RWPE1 (cell line): ENCODE data around the gene AUH.

ENCODE experiments used
- CTCF ChIA-PET: fragments of 350-600 bp; sonication (Branson Sonifier 250); formaldehyde crosslinking; extraction: SDS; loops from one replicate; lab custom pipeline; 2021; lab: Yijun Ruan, JAX
- POLR2A ChIA-PET: fragments of 400-600 bp; formaldehyde crosslinking; extraction: SDS; loops from one replicate; lab custom pipeline; 2020; ENCODE audit warnings: antibody characterized with exemption; ENCODE audit not compliant: low non-redundant PET; lab: Yijun Ruan, JAX
- DNase-seq: peaks from one replicate; pipeline ENCODE4 v3.0.0; 2012; ENCODE audit warnings: low spot score
- H3K27ac ChIP-seq: fragments of 450-650 bp; 2 replicates; pipeline ENCODE4 v1.5.1; 2017
- TF ChIP-seq, protein P1 (sequence below): fragments of 450-650 bp; conservative IDR thresholded peaks from 2 replicates; pipeline ENCODE4 v1.5.1; 2017; ENCODE audit warnings: low read depth, mild to moderate bottlenecking

Gene AUH

DNA sequence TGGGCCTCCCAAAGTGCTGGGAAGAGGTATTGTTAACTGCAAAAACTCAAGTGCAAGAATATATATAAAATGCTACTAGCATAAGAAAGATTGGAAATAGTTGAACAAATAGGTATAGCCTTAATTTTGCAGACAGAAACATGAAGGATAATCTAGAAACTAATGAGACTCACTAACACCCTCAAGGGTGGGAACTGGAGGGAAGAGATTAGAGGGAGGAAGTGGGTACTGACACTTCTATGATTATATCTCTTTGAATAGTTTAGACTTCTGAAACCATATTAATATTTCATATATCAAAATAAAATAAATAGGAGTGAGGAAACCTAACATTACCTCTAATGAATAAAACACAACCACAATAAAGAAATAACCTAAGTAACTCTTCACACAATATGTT, 23.0 kb downstream of the AUH start:
- CTCF ChIA-PET: no interaction called here

DNA sequence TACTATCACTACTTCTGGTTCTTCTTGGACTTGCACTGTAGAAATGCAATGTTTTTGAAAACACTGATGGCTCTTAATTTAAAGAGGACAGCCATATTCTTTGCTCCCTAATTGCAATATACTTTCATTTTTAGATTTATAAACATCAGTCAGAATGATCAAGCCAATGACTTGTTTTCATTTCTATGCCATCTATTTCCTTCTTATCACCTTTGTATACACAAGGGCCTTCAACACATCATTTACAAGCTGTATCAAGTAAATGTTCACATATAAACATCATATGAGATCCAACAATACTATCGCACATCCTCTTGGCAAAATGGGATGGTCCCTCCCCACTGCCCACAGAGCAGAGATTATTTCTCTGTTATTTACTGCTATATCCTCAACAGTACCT, 24.9 kb downstream of the AUH start:
- no peak for DNase-seq
- TF ChIP-seq, protein P1, sequence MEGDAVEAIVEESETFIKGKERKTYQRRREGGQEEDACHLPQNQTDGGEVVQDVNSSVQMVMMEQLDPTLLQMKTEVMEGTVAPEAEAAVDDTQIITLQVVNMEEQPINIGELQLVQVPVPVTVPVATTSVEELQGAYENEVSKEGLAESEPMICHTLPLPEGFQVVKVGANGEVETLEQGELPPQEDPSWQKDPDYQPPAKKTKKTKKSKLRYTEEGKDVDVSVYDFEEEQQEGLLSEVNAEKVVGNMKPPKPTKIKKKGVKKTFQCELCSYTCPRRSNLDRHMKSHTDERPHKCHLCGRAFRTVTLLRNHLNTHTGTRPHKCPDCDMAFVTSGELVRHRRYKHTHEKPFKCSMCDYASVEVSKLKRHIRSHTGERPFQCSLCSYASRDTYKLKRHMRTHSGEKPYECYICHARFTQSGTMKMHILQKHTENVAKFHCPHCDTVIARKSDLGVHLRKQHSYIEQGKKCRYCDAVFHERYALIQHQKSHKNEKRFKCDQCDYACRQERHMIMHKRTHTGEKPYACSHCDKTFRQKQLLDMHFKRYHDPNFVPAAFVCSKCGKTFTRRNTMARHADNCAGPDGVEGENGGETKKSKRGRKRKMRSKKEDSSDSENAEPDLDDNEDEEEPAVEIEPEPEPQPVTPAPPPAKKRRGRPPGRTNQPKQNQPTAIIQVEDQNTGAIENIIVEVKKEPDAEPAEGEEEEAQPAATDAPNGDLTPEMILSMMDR: no peak
- H3K27ac ChIP-seq: no peak overlapping the region
- ChIA-PET POLR2A (no interaction called here), CTCF (no interaction called here)

More for the DNA sequence above, 23.0 kb downstream of the AUH start:
- TF ChIP-seq, protein P1: no peak
- H3K27ac ChIP-seq: no peak overlapping the region
- DNase-seq: no peak
- POLR2A ChIA-PET: no interaction called here

DNA sequence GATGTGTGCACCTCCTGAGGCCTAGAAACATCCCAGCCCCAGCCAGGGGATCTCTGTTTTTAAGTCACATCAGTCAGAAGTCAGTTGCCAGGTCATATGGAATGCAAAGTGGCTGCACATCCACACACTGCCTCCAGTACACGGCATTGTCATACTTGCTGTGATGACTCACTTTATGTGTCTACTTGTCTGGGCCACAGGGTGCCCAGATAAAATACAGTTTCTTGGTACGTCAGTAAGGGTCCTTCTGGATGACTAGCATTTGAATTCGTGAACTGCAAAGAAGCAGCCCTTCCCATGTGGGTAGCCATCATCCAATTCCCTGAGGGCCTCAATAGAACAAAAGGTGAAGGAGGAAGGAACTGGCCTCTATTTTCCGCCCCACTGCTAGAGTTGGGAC, 27.7 kb downstream of the AUH start:
- TF ChIP-seq, protein P1: no peak
- ChIA-PET POLR2A (no interaction called here), CTCF (interaction anchor here (0.6 kb wide), 1 partner anchor 482 kb away, joined by 3 read pairs; no protein-coding TSS in a partner anchor)
- no peak overlapping the region for H3K27ac ChIP-seq
- peak; percentile 14 for DNase-seq

DNA sequence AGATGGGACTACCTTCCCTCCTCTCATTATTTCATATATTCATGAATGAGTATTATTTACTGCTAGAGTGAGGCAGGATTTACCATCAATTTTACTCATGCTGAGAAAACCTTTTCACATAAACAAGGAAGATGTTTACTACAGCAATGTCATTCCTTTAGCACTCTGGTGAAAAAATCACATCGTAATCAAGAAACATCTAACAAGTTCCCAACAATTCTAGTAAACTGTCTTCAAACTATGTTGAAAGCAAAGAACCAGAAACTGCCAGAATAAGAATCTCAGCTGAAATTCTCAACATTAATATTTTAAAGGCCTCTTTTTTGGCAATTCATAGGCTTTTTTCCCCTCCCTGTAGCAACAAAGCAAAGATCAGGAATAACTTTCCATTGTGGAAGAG, 28.2 kb downstream of the AUH start:
- CTCF ChIA-PET: interaction anchor here (0.6 kb wide), 1 partner anchor 483 kb away, joined by 3 read pairs; no protein-coding TSS in a partner anchor
- H3K27ac ChIP-seq: no peak overlapping the region
- POLR2A ChIA-PET: no interaction called here
- TF ChIP-seq, protein P1: no peak
- DNase-seq: no peak

DNA sequence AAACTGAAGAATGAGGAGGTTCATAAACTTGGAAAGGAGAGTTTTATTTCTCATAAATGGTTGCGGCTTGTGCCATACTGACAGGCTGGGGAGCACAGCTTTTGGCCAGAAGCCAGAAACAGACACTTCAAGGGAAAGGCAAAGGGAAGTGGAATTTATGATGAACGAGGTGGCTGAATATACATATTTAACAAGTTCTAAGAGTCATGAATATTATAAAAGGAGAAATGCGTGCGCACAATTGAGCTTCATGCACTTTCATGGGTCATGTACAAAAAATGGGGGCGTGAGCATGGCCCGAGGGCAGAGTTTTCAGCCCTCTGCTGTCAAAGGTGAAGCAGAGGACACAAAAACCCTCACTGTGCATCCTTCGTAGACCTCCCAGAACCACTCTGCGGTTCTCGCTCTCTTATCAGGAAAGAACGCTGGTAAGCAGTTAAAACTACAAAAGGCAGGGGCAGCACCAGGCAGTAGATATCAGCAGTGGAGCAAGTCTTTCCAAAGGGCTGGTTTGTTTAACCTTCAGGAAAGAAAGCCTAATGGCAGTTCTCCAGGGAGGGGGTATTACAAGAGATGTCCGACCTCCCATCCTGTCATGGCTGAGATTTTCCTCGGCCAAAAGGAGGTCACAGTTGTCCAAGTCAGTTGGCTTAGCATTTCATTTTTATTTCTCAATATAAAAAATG, 29.0 kb downstream of the AUH start:
- ChIA-PET POLR2A (no interaction called here), CTCF (interaction anchor here (0.6 kb wide), 1 partner anchor 182 kb away, joined by 3 read pairs; no protein-coding TSS in a partner anchor)
- no peak overlapping the region for H3K27ac ChIP-seq
- TF ChIP-seq, protein P1: no peak
- DNase-seq: no peak

DNA sequence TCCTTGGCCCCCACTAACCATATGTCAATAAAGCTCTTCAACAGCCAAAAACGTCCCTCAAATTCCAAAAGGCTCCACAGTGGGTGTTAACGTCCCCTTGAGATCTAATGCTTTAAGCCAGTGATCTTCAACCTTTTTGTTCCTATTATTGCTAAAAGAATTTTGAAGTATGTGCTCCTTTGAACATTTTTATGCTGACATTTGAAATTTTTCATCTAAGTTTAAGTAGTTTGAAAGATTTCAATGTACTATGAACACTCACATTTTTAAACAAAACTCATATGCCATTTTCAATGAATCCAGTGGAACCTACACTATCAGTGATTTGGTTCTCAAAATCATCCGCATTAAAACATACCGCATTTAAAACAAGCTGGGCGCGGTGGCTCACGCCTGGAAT, 29.9 kb downstream of the AUH start:
- H3K27ac ChIP-seq: no peak overlapping the region
- no peak for DNase-seq
- POLR2A ChIA-PET: no interaction called here
- TF ChIP-seq, protein P1: no peak
- CTCF ChIA-PET: interaction anchor here (0.6 kb wide), 1 partner anchor 183 kb away, joined by 3 read pairs; no protein-coding TSS in a partner anchor
